Measurements from ENCODE around the gene PPIF.

The PPIF gene

GRCh38 chr10:79372871-79373270 lies 25.6 kb downstream of the PPIF start:
- DNase-seq: no peak

- DNase-seq: peak; percentile 57
Observed at GRCh38 chr10:79374312-79375191, 27.3 kb downstream of the PPIF start.

- no peak for DNase-seq
Observed at GRCh38 chr10:79375321-79376077, 28.2 kb downstream of the PPIF start.

GRCh38 chr10:79376078-79376628 lies 28.9 kb downstream of the PPIF start:
- no peak for DNase-seq

- no peak for DNase-seq
Observed at GRCh38 chr10:79376751-79377556, 29.7 kb downstream of the PPIF start.

GRCh38 chr10:79377557-79378382 lies 30.5 kb downstream of the PPIF start:
- DNase-seq: no peak

- DNase-seq: no peak
Observed at GRCh38 chr10:79378383-79378646, 31.0 kb downstream of the PPIF start.

GRCh38 chr10:79378647-79379511 lies 31.6 kb downstream of the PPIF start:
- no peak for DNase-seq

- DNase-seq: no peak
Observed at GRCh38 chr10:79379512-79380124, 32.3 kb downstream of the PPIF start.

- DNase-seq: no peak
Observed at GRCh38 chr10:79380125-79380945, 33.1 kb downstream of the PPIF start.

- DNase-seq: no peak
Observed at GRCh38 chr10:79380946-79381721, 33.9 kb downstream of the PPIF start.

- DNase-seq: no peak
Observed at GRCh38 chr10:79381804-79382221, 34.5 kb downstream of the PPIF start.

GRCh38 chr10:79382491-79382941 lies 35.2 kb downstream of the PPIF start:
- DNase-seq: no peak

- no peak for DNase-seq
Observed at GRCh38 chr10:79383974-79384606, 36.8 kb downstream of the PPIF start.

- DNase-seq: no peak
Observed at GRCh38 chr10:79384773-79385391, 37.6 kb downstream of the PPIF start.

- no peak for DNase-seq
Observed at GRCh38 chr10:79385392-79385795, 38.1 kb downstream of the PPIF start.

GRCh38 chr10:79385804-79386531 lies 38.7 kb downstream of the PPIF start:
- no peak for DNase-seq

Measured in right kidney (tissue), 1 donor.